ENCODE results near the gene CABCOCO1. TPM values are rescaled to one million over a fixed set of nuclear protein-coding genes. Genes with fewer than 3 reads are reported as not detected.

Gene CABCOCO1
- total and polyA plus RNA-seq, 2 of the 13 experiments (the other 11 are each of a cell fraction or from before 2014, with no cell fraction given): not detected

GRCh38 chr10:61688551-61689308 is 26.0 kb downstream of the CABCOCO1 start:
- Histone ChIP-seq H3K9me3 (ENCODE audit: low read length) (no peaks in the 10 kb centered on the region), H3K36me3 (replicated peaks in 1 of 2; ENCODE audit: control insufficient read depth in 1 of 2, insufficient read depth in 2 of 2, low read length in 2 of 2) (no peaks in the 10 kb centered on the region), H3K4me3 (replicated peaks in 1 of 3; ENCODE audit: insufficient read depth in 1 of 3, low read depth in 2 of 3, low read length in 3 of 3) (no peak overlapping the region), H2AFZ (ENCODE audit: low read length) (no peak overlapping the region), H3K4me2 (ENCODE audit: low read depth, low read length) (no peak overlapping the region), H3K27ac (ENCODE audit: extremely low read length, insufficient read depth, low read length) (no peak overlapping the region), H3K79me2 (ENCODE audit: insufficient read depth, low read length) (no peaks in the 10 kb centered on the region), H3K4me1 (ENCODE audit: insufficient read depth, low read length) (no peaks in the 10 kb centered on the region), H3K27me3 (ENCODE audit: control insufficient read depth in 1 of 2, insufficient read depth in 2 of 2, low read length in 2 of 2) (no peaks in the 10 kb centered on the region; a peak in 1 of 5 replicates), H4K20me1 (ENCODE audit: insufficient read depth, low read length) (no peaks in the 10 kb centered on the region), H3K9ac (ENCODE audit: insufficient read depth, low read depth, low read length) (no peak overlapping the region)
- DNase-seq (ENCODE audit: low spot score) (no peak), ATAC-seq (no peak), FAIRE-seq (no peak)
- 28% methylated on average over 11 of the region's 11 CpGs for WGBS (ENCODE audit: low lambda C conversion rate)
- in situ Hi-C loops (cut with HindIII; ENCODE audit: extremely low pct_ligation_motif_present, low pct_unique_long_range_greater_than_20kb) (no loop called here), intact Hi-C loops (cut with micrococcal nuclease; ENCODE audit: unreplicated experiment) (no loop called here)
- no TSS peak for BruUV-seq (replicated peaks)
- TF ChIP-seq MIER2 (CRISPR knock-in tag; IDR thresholded peaks at IDR 0.05): no peak
- no peak for TF ChIP-seq MATR3 (CRISPR knock-in tag; IDR thresholded peaks at IDR 0.05)
- TF ChIP-seq ZNF577 (CRISPR knock-in tag; IDR thresholded peaks at IDR 0.05; ENCODE audit: borderline replicate concordance, low read depth): no peak
- TF ChIP-seq ZBTB26 (CRISPR knock-in tag; IDR thresholded peaks at IDR 0.05; ENCODE audit: borderline replicate concordance): no peak
- no peak for TF ChIP-seq HNRNPK (IDR thresholded peaks at IDR 0.05; ENCODE audit: low read depth, low read length, poor library complexity, severe bottlenecking)
- TF ChIP-seq ZNF225 (CRISPR knock-in tag; IDR thresholded peaks at IDR 0.05): no peak
- no peak for TF ChIP-seq SRY (CRISPR knock-in tag; IDR thresholded peaks at IDR 0.05)
- no peak for TF ChIP-seq CREB3 (CRISPR knock-in tag; IDR thresholded peaks at IDR 0.05)
- no peak for TF ChIP-seq PCBP2 (optimal IDR thresholded peaks at IDR 0.05; ENCODE audit: low read depth, low read length, poor library complexity, severe bottlenecking)
- TF ChIP-seq HOMEZ (CRISPR knock-in tag; IDR thresholded peaks at IDR 0.05; ENCODE audit: low read depth): no peak
- no peak for TF ChIP-seq ZNF7 (CRISPR knock-in tag; IDR thresholded peaks at IDR 0.05)
- no peak for TF ChIP-seq ZFAT (CRISPR knock-in tag; conservative IDR thresholded peaks at IDR 0.05)
- TF ChIP-seq ZNF558 (CRISPR knock-in tag; IDR thresholded peaks at IDR 0.05; ENCODE audit: borderline replicate concordance): no peak
- TF ChIP-seq ZFY (CRISPR knock-in tag; IDR thresholded peaks at IDR 0.05): no peak
- no peak for TF ChIP-seq GLI4 (CRISPR knock-in tag; IDR thresholded peaks at IDR 0.05; ENCODE audit: borderline replicate concordance)
- TF ChIP-seq HHEX (CRISPR knock-in tag; IDR thresholded peaks at IDR 0.05): no peak
- no peak for TF ChIP-seq MLLT10 (CRISPR knock-in tag; IDR thresholded peaks at IDR 0.05)
- no peak for TF ChIP-seq NFRKB (IDR thresholded peaks at IDR 0.05)
- no peak for TF ChIP-seq HMGA1 (CRISPR knock-in tag; conservative IDR thresholded peaks at IDR 0.05)
- ChIA-PET POLR2A (no interaction called here), CTCF (ENCODE audit: low intra/inter-chr PET ratio, low total read pairs) (no interaction called here)

Data from HepG2 (cell line).